ENCODE results near the gene NRL. TPM values are rescaled to one million over a fixed set of nuclear protein-coding genes. Genes with fewer than 3 reads are reported as not detected.

Gene NRL
- total RNA-seq, 4 donors from 2014 or later = 1.1 to 2.9 (median 1.6) TPM; not detected in 1

- intact Hi-C loops (cut with DNase I; ENCODE audit: low total_unique reads) = no loop called here
- no peak for DNase-seq
Observed at GRCh38 chr14:24067133-24068082, 47.3 kb downstream of the NRL start.

GRCh38 chr14:24066496-24067132 lies 48.1 kb downstream of the NRL start:
- Histone ChIP-seq H3K27ac (peak overlapping the region; percentile 41 to 75 (median 60)), H3K4me3 (no peak overlapping the region), H3K9me3 (no peaks in the 10 kb centered on the region), H3K36me3 (no peaks in the 10 kb centered on the region), H3K4me1 (peaks cover 6 to 36% (median 19%) of the 10 kb centered on the region in 4 donors), H3K27me3 (no peaks in the 10 kb centered on the region)
- intact Hi-C loops (cut with DNase I; ENCODE audit: low total_unique reads) = no loop called here
- WGBS, 2 donors (ENCODE audit: low coverage in 1 of 2) = 56 to 85% methylated on average over 4 to 8 of the region's 8 CpGs
- TF ChIP-seq POLR2A (IDR thresholded peaks at IDR 0.05) (no peak), CTCF (IDR thresholded peaks at IDR 0.05) (no peak), POLR2AphosphoS5 (IDR thresholded peaks at IDR 0.05) (peak in 1 of 3 donors; percentile 5), EP300 (IDR thresholded peaks at IDR 0.05; ENCODE audit: low read depth) (no peak)
- in situ Hi-C loops (cut with MboI; ENCODE audit: low pct_ligation_motif_present in 1 of 4, low pct_unique_long_range_greater_than_20kb in 1 of 4, low sequenced_read_pairs in 3 of 4) = no loop called here
- peak; percentile 68 for DNase-seq

More at GRCh38 chr14:24067133-24068082, 47.3 kb downstream of the NRL start:
- peaks cover 4% of the 10 kb centered on the region for H3K27me3 ChIP-seq
- no peaks in the 10 kb centered on the region for H3K9me3 ChIP-seq
- H3K4me1 ChIP-seq = peaks cover 6 to 38% (median 22%) of the 10 kb centered on the region in 4 donors
- H3K36me3 ChIP-seq = no peaks in the 10 kb centered on the region
- in situ Hi-C loops (cut with MboI; ENCODE audit: low pct_ligation_motif_present in 1 of 4, low pct_unique_long_range_greater_than_20kb in 1 of 4, low sequenced_read_pairs in 3 of 4) = no loop called here
- WGBS, 2 donors (ENCODE audit: low coverage in 1 of 2) = 71 to 87% methylated on average over 3 to 12 of the region's 12 CpGs
- no peak for TF ChIP-seq EP300 (IDR thresholded peaks at IDR 0.05; ENCODE audit: low read depth)
- no peak for TF ChIP-seq POLR2A (IDR thresholded peaks at IDR 0.05)
- no peak for TF ChIP-seq CTCF (IDR thresholded peaks at IDR 0.05)
- TF ChIP-seq POLR2AphosphoS5 (IDR thresholded peaks at IDR 0.05) = no peak
- no peak overlapping the region for H3K4me3 ChIP-seq
- H3K27ac ChIP-seq = peak overlapping the region; percentile 41 to 75 (median 60)

- DNase-seq = no peak
- in situ Hi-C loops (cut with MboI; ENCODE audit: low pct_ligation_motif_present in 1 of 4, low pct_unique_long_range_greater_than_20kb in 1 of 4, low sequenced_read_pairs in 3 of 4) (no loop called here), intact Hi-C loops (cut with DNase I; ENCODE audit: low total_unique reads) (no loop called here)
- no peaks in the 10 kb centered on the region for H3K9me3 ChIP-seq
- no peak overlapping the region for H3K4me3 ChIP-seq
- TF ChIP-seq EP300 (IDR thresholded peaks at IDR 0.05; ENCODE audit: low read depth) (no peak), CTCF (IDR thresholded peaks at IDR 0.05) (no peak), POLR2A (IDR thresholded peaks at IDR 0.05) (no peak), POLR2AphosphoS5 (IDR thresholded peaks at IDR 0.05) (no peak)
- WGBS, 2 donors (ENCODE audit: low coverage in 1 of 2) = 73 to 100% methylated on average over 4 to 8 of the region's 8 CpGs
- no peaks in the 10 kb centered on the region for H3K27me3 ChIP-seq
- H3K36me3 ChIP-seq = no peaks in the 10 kb centered on the region
- H3K4me1 ChIP-seq = peaks cover 6 to 37% (median 20%) of the 10 kb centered on the region in 4 donors
- H3K27ac ChIP-seq = no peak overlapping the region
Observed at GRCh38 chr14:24065408-24065807, 49.3 kb downstream of the NRL start.

GRCh38 chr14:24064856-24065255 lies 49.9 kb downstream of the NRL start:
- Histone ChIP-seq H3K9me3 (no peaks in the 10 kb centered on the region), H3K27me3 (no peaks in the 10 kb centered on the region), H3K4me3 (no peak overlapping the region), H3K4me1 (peaks cover 6 to 37% (median 20%) of the 10 kb centered on the region in 4 donors), H3K36me3 (no peaks in the 10 kb centered on the region), H3K27ac (no peak overlapping the region)
- intact Hi-C loops (cut with DNase I; ENCODE audit: low total_unique reads) (loop anchor here (5.0 kb wide), 1 partner anchor 42 kb away; no protein-coding TSS in a partner anchor), in situ Hi-C loops (cut with MboI; ENCODE audit: low pct_ligation_motif_present in 1 of 4, low pct_unique_long_range_greater_than_20kb in 1 of 4, low sequenced_read_pairs in 3 of 4) (no loop called here)
- WGBS, 2 donors (ENCODE audit: low coverage in 1 of 2) = 91% methylated on average over 14 of the region's 15 CpGs; no CpG with 5 or more reads in 1 of the 2 donors
- no peak for TF ChIP-seq EP300 (IDR thresholded peaks at IDR 0.05; ENCODE audit: low read depth)
- TF ChIP-seq CTCF (IDR thresholded peaks at IDR 0.05) = no peak
- TF ChIP-seq POLR2A (IDR thresholded peaks at IDR 0.05) = no peak
- no peak for TF ChIP-seq POLR2AphosphoS5 (IDR thresholded peaks at IDR 0.05)
- DNase-seq = no peak

Measured in transverse colon (tissue), 4 donors.